HuH-7 (cell line): ENCODE measurements around the gene TBX2.

Source experiments
- DNase-seq: peaks from one replicate; pipeline ENCODE4 v3.0.0; 2011; ENCODE audit warnings: low spot score

TBX2 gene

GRCh38 chr17:61387511-61388305, 11.9 kb upstream of the TBX2 start:
- DNase-seq: no peak

- no peak for DNase-seq
These were observed 10.9 kb upstream of the TBX2 start for GRCh38 chr17:61388561-61389356.

- DNase-seq: peak; percentile 82
These were observed 9.8 kb upstream of the TBX2 start for GRCh38 chr17:61389670-61390478.

GRCh38 chr17:61390479-61390791, 9.2 kb upstream of the TBX2 start:
- DNase-seq: no peak

GRCh38 chr17:61391595-61392291, 7.9 kb upstream of the TBX2 start:
- no peak for DNase-seq

- DNase-seq: no peak
These were observed 7.0 kb upstream of the TBX2 start for GRCh38 chr17:61392679-61393078.

- DNase-seq: peak; percentile 78
These were observed 6.1 kb upstream of the TBX2 start for GRCh38 chr17:61393550-61393903.

- DNase-seq: peak; percentile 82
These were observed 5.6 kb upstream of the TBX2 start for GRCh38 chr17:61393904-61394629.

- DNase-seq: no peak
These were observed 4.8 kb upstream of the TBX2 start for GRCh38 chr17:61394630-61395408.

GRCh38 chr17:61395409-61395982, 4.1 kb upstream of the TBX2 start:
- DNase-seq: no peak

- no peak for DNase-seq
These were observed 3.6 kb upstream of the TBX2 start for GRCh38 chr17:61395983-61396585.

GRCh38 chr17:61396586-61397085, 3.0 kb upstream of the TBX2 start:
- DNase-seq: no peak

GRCh38 chr17:61397086-61397842, 2.4 kb upstream of the TBX2 start:
- DNase-seq: peak; percentile 72

GRCh38 chr17:61398721-61399130, 917 bp upstream of the TBX2 start:
- no peak for DNase-seq

GRCh38 chr17:61400066-61400716, 548 bp downstream of the TBX2 start:
- peak; percentile 61 for DNase-seq

- DNase-seq: no peak
These were observed 1.2 kb downstream of the TBX2 start for GRCh38 chr17:61400717-61401388.

- DNase-seq: no peak
These were observed 1.9 kb downstream of the TBX2 start for GRCh38 chr17:61401389-61402072.
